GM12801 (cell line): Measurements from ENCODE around the gene MED25.

Experiments
- CTCF ChIP-seq: IDR thresholded peaks from one replicate; pipeline ENCODE4 v1.5.1; 2011; ENCODE audit warnings: control low read depth; ENCODE audit not compliant: insufficient read length; ENCODE audit errors: extremely low read depth

Gene MED25

GRCh38 chr19:49776371-49776764, 41.7 kb upstream of the MED25 start:
- TF ChIP-seq CTCF = no peak

- TF ChIP-seq CTCF = no peak
These were observed 38.1 kb upstream of the MED25 start for GRCh38 chr19:49779731-49780555.

GRCh38 chr19:49780861-49781260, 37.2 kb upstream of the MED25 start:
- no peak for TF ChIP-seq CTCF

- no peak for TF ChIP-seq CTCF
These were observed 36.7 kb upstream of the MED25 start for GRCh38 chr19:49781394-49781793.

GRCh38 chr19:49782515-49782914, 35.6 kb upstream of the MED25 start:
- TF ChIP-seq CTCF = no peak

- no peak for TF ChIP-seq CTCF
These were observed 31.7 kb upstream of the MED25 start for GRCh38 chr19:49786376-49786820.

- TF ChIP-seq CTCF = no peak
These were observed 30.3 kb upstream of the MED25 start for GRCh38 chr19:49787746-49788145.
